ENCODE data around the gene TRIP12. TPM values are rescaled to one million over a fixed set of nuclear protein-coding genes. Genes with fewer than 3 reads are reported as not detected.

The TRIP12 gene
- total and polyA plus RNA-seq, 2 of the 8 experiments (the other 6 are each of a cell fraction or from before 2014, with no cell fraction given), result 23.1 to 174 TPM

DNA sequence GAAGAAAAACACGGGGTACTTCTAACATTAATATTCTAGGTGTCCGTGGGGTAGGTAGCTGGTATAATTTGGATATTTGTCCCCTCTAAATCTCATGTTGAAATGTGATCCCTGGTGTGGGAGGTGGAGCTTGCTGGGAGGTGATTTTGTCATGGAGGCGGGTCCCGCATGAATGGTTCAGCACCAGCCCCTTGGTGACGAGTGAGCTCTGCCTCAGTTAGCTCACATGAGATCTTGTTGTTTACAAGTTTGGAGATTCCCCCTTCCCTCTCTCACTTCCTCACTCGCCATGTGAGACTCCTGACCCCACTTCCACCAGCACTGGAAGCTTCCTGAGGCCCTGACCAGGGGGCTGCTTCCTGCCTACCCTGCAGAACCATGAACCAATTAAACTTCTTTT is 172.0 kb downstream of the TRIP12 start (continued):
- TF ChIP-seq KDM5A (IDR thresholded peaks at IDR 0.05; ENCODE audit: low read length) (no peak), YY1 (IDR thresholded peaks at IDR 0.05; ENCODE audit: low read depth, low read length) (no peak)
